NOMO-1 treated with dmso at 0.1 percent for 144 hours (cell line): ENCODE measurements around the gene YIPF3.
"Not testable (repeated sequence)": the region's sequence is repeated elsewhere in the genome, so short reads cannot be mapped to it uniquely, and the experiment has no call there.

Experiments used
- DNase-seq: peaks from one replicate; lab custom pipeline; 2025; ENCODE audit not compliant: unreplicated experiment; lab: John Stamatoyannopoulos, UW

Gene YIPF3

DNA sequence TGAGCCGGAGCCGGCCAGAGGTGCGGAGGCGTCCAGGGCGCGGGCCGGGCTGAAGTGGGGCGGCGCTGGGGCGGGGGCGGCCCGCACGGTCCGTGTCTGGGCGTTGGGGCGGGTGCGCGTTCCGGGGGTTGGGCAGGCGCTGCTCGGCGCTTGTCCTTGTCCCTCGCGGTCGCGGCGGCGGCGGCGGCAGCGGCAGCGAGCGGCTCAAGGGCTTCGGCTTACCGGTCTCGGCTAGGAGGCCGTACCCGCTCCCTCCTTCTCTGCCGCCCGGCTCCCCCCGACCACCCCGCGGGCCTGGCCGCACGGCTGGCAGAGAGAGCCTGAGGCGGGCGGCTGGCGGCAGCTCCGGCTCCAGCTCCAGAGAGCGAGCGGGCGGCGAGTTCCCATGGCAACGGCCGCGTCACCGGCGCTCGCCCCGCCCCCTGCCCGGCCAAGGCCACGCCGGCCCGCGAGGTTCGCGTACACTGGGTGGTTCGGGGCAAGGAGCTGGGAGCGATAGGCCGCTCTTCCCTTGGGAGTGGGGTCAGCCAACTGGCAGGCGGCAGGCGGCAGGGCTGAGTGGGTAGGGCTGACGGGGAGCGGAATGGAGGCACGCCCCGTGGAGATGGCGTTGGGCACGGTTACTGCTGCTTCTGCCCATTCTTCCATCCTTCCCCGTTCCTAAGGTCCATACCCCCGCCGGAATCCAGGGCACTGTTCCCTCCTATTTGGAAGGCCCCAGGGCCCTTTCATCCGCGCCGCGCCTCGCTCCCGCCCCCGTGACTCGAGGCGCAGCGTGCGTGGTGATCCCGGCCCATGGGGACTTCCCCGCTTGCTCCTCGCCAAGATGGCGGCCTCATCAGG, 6.5 kb downstream of the YIPF3 start, which contains the start of gene LRRC73:
TSS of gene LRRC73 (minus strand) at position 363 of the 843 bp plus-strand sequence. CDS start 561 bp downstream, outside the sequence.
- DNase-seq: peak; percentile 10

DNA sequence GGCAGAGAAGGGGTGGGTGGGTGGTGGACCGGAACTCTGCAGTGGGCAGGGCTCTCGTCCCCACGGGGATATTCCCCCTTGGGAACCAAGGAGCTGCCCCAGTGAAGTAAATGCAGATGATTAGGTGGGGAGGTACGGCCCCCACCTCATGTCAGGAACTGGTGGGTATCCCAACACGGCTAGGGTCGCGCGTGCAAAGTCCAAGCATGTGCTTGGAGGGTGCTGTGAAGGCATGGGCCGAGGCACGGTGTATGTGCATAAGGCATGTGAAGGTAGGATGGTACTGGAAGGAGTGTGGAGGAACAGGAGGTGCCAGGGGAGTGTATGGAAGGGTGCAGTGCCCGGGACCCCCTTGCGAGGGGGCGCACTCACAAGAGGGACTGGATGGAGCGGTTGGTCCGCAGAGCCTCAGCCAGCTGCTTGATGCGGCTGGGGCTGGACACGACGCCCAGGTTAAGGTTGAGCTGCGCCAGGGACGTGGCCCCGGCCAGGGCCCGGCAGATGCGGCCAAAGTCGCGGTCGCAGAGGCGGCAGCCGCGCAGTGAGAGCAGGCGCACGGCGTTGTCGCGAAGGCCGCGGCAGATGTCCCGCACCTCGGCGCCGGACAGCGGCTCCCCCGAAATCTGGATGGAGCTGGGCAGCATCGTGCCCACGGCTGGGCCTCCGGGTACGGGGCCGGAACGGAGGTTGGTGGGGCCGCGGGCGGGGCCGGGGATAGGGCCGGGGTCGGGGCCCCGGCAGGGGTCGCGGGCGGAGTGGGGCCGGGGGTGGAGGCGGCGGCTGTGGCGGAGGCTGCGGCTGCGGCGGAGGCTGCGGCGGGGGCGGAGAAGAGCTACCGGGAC, 7.4 kb downstream of the YIPF3 start:
- DNase-seq: no peak

DNA sequence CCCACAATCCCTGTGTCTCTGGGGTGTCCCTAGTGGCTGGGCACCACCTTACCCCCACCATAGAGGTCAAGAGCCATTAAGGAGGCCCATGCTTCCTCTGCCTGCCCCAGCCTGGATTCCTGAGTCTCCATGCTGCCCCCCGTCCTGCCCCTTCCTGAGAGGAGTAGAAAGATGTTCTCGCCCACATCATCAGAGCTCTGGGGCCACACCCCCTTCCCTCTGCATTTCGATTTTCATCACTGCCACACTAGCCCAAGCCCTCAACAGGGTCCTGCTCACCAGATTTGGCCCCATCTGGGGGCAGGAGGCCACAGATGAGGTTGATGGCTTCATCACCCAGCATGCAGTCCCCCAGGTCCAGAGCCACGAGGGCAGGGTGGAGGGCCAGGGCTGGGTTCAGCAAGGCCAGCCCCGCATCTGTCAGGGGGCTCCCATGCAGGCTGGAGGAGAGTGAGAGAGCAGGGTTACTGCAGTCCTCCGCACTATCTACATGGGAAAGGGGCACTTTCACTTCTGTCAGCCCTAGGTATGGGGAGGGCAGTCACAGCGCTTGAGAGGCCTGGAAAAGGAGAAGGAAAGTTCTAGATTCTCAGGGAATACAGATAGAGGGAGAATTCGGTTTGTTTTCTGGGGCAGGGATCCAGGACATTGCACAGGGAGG, 8.1 kb downstream of the YIPF3 start:
- no peak for DNase-seq

DNA sequence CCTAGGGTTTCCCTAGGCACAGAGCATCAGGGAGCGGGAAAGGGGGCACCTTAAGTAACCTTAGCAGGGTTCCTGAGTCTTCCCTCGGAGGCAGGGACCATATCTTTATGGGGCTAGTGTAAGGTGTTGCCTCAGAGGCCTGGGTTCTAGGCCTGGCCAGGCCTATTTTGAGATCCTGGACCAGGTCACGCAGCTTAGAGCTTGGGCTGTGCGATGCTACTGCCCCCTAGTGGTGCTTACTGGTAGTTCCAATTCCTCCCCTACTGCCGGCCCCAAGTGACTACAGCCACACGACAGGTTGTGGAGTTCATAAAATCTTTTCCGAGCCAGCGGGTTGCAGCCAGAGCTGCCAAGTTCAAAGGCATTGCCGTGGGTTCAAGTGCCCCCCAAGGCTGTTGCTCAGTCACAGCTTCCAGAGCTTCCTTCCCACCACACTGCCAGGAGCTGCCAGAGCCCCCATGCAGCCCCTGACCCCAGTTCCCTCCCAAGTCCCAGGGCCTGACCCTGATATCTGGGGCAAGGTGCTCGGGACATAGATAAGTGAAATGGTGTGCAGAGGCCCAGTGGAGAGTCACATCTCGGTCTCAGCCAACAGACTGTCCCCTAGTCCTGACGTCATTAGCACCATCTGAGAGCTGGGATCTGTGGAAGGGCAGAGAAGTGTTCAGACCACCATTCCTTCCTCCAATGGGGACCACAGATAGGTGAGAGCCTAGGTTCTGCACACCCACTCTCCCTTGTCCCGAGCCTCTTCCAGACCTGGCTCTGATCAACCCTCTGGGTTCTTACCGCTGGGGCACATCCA, 9.9 kb downstream of the YIPF3 start:
- peak; percentile 58 for DNase-seq

DNA sequence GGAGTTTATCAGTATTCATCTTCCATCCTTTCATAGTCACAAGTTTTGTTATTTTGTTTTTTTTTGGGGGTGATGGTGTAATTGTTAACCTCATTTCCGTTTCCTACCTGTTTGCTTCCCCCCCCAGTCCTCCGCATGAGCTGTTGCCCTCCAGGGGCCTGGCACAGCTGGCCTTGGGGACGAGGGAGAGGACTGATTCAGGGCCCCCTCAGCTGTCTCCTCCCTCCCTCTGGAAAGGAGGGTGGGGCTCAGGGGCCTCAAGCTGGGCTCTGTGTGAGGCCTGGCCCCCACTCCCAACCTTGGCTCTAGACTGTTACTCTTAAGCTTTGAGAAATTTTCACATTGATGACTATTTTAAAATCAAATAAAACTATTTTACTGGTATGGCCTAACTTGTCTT, 10.6 kb downstream of the YIPF3 start:
- no peak for DNase-seq

DNA sequence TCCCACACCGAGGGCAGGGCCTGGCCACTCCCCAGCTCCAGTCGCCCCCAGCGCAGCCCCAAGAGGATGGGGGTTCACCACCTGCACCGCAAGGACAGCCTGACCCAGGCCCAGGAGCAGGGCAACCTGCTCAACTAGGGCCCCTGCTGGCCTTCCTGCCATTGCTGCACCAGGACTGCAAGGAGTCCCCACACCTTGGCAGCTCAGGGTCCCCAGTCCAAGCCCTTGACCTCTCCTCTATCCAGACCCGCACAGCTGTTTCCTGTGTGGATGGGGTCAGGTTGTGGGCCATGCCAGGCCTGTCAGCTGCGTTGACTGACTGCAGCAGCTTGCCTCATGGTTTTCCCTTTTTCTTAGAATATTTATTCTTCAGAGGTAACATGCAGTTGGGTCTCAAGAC, 11.0 kb downstream of the YIPF3 start:
- no peak for DNase-seq

DNA sequence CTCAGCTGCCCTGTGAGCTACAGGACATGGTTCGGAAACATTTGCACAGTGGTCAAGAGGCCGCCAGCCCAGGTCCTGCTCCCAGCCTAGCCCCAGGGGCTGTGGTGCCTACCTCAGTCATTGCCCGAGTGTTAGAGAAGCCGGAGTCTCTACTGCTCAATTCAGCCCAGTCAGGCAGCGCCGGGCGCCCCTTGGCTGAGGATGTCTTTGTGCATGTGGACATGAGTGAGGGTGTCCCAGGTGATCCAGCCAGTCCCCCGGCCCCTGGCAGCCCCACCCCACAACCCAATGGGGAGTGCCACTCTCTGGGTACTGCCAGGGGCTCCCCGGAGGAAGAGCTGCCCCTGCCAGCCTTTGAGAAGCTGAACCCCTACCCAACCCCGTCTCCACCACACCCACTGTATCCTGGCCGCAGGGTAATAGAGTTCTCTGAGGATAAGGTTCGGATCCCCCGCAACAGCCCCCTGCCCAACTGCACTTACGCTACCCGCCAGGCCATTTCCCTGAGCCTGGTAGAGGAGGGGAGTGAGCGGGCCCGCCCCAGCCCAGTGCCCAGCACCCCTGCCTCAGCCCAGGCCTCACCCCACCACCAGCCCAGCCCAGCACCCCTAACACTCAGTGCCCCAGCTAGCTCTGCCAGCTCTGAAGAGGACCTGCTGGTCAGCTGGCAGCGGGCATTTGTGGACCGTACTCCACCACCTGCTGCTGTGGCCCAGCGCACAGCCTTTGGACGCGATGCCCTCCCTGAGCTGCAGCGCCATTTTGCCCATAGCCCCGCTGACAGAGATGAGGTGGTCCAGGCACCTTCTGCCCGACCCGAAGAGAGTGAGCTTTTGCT, 11.8 kb downstream of the YIPF3 start:
- no peak for DNase-seq

DNA sequence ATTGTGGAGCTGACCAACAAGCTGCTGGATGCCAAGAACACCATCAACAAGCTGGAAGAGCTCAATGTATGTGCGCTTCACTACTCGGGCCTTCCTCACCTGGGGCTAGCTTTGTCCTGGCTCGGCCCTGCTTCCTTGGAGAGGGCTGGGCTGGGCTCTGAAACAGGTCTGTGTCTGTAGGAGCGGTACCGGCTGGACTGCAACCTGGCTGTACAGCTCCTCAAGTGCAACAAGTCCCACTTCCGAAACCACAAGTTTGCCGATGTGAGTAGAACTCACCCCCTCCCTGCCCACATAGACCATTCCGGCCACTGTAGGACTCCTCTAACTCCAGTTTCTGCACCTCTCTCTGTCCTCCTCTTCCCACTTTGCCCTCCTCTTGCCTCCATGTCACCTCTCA, 13.3 kb downstream of the YIPF3 start:
- no peak for DNase-seq

DNA sequence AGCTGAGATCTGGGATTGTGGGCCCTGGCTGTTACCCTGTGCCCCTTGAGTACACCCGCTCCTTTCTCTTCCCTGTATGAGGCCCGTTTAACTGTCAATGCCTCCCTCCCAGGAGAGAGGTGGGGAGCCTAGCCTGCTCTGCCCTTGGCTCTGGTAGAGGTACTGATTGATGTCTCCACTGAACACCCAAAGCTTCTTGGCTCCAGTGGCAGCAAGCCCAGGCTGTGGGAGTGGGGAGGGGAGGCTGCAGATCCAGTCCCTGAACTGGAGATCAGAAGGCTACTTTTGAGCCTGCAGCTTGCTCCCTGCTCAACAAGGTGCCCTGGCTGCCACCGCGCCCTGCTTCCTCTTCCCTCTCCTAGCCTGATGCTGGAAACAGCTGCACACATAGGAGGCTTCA, 14.1 kb downstream of the YIPF3 start:
- no peak for DNase-seq

DNA sequence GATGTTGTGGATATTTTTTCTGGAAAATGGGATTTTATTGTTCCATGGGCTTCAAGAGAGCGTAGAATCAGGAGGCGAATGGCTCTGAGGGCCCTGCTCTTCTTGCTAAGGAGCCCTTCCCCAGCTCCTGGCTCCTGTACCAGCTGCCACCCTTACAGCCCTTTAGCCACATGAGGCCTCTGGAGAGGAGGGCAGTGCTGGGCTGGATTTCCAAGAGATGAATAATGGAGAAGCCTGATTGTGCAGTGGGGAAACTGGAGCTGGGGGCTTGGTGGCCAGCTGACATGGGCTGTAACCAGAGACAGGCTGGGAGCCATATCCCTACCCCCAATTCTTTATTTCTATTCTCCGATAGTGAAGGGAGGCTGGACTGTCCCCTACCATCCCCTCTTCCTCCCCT, 15.8 kb downstream of the YIPF3 start:
- no peak for DNase-seq

DNA sequence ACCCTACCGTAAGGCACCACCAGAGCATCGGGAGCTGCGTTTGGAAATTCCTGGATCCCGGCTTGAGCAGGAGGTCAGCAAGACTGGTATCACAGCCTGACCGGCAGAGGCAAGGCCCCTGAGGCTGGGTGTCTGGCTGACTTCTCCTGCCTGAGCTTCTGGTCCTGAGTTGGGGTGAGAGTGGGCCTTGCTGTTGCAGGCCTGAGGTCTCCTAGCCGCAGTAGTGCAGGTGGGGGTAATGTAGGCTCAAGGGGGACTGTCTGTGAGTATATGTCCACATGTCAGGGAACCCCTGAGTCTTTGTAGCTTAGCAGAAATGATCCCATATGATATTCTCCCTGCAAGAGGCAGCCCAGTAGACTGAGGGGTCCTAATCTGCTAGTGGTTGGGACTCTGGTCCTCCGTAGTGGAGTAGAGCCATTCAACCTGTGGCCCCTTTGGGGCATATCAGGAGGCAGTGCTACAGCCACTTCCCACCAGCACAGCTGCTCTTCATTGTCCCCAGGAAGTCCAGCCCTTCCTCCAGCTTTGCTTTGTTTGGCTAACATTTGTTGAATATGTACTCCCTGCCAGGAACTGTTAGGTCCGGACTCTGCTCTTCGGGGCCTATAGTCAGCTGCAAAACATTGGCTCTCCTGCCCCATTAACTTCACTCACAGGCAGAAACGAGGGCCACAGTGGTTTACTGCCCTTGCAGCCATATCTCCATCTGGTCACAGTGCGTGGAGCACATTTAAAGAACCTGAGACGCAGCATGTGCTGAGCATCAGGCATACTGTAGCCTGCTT, 17.5 kb downstream of the YIPF3 start:
- DNase-seq: no peak

DNA sequence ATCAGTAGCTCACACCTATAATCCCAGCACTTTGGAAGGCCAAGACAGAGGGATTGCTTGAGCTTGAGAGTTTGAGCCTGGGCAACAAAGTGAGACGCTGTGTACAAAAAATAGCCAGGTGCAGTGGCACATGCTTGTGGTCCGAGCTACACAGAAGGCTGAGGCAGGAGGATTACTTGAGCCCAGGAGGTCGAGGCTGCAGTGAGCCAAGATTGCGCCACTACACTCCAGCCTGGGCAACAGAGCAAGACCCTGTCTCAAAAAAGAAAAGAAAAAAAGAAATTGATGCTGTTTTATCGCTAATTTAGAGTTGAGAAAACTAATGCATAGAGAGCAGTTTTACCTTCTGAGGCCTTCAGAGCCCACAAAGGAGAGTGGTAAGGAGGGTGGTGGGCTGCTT, 18.4 kb downstream of the YIPF3 start:
- not testable (repeated sequence) for DNase-seq

DNA sequence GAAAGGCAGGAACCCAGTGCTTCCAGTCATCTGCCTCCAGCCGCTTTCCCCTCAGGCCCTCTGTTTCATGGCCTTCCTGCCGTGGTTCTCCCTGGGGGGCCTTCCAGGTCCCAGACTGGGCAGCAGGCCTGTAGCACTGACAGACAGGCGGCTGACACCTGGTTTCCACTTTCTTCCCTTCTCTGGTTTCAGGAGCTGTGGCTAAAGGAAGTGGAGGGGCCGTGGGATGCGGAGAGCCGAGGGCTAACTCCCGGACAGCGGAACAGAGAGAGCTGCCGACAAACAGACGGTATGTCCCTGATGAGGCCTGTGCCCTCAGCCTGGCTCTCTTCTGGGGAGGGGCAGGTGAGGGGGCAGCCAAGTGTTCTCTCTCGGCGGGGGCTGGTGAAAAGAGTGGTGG, 19.0 kb downstream of the YIPF3 start:
- DNase-seq: no peak

DNA sequence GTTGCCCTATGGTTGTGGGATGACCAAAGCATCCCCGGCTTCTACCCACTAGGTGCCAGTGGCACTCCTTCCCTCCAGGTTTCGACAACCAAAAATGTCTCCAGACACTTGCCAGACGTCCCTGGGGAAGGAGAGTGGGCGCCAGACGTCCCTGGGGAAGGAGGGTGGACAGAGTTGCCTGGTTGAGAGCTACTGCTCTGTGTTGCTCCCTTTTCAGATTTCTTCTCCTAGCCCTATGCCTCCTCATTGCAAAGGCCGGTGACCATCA, 19.7 kb downstream of the YIPF3 start:
- DNase-seq: no peak

DNA sequence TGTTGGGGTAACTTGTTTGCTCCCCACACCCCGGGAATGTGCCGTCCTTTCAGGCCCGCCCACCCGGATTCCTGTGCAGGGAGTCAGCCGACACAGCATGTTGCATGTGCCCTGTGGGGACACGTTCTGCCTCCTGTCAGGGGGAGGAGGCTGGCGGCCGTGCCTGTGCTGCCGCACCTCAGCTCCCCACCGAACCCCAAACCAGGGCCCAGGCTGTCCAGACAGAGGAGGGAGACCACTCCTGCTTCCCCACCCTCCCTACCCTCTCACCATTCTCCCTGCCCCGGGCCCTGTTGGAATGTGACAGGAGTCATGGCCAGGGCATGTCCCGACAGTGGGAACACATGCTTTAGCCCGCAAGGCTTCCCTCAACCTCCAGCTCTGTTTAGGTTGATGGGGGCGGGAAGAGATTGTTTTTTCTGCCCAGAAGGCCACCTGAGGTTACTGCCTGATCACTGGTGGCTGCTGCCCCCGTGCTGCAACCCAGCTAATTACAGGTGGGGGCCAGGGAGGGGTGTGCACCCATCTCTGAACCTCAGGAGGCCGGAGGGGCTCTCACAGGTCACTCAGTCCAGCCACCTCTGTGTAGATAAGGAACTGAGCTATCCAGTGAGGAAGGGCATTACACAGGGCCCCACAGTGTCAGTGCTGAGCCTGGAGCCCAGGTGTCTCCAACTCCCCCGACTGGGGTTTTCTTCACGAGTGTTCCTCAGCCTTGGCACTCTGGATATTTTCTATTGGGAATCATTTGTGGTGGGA, 20.2 kb downstream of the YIPF3 start:
- no peak for DNase-seq

DNA sequence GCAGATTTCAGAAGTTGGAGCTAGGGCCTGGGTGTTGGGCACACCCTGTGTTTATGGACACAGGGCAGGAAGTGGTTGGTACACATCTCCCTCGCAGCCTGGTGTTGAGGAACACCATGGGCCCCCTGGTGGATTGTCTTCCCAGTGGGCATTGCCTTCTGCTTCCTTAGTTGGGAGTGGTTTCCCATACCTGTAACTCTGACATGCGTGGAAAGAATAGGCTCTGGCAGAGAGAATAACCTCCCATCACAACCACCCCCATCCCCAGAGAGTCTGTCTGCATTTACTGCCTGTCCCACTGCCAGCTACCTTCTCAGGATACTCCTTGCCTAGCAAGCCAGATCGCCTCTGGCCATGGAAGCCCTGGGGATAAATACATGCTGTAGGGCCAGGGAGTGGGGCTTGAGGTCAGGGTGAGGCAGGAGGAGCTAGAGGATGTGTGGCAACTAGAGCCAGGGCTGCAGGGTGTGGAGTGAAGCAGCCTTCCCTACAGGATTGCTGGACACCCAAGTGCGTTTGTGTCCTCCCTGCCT, 21.3 kb downstream of the YIPF3 start:
- no peak for DNase-seq

DNA sequence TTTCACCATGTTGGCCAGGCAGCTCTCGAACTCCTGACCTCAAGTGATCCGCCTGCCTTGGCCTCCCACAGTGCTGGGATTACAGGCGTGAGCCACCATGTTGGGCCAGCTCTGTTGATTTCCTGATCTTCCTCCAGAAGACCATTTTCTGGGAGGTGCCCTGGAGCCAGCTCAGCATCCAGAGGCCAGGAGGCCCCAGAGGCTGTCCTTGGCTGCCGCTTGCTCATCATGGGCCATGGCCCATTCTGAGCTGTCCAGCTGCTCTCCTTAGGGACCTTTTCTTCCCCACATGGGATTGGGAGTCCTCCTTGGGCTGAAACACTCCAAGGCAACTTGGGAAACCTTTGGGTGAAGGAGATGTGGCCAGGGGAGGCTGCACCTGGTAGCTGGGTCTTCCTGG, 22.0 kb downstream of the YIPF3 start:
- DNase-seq: no peak

DNA sequence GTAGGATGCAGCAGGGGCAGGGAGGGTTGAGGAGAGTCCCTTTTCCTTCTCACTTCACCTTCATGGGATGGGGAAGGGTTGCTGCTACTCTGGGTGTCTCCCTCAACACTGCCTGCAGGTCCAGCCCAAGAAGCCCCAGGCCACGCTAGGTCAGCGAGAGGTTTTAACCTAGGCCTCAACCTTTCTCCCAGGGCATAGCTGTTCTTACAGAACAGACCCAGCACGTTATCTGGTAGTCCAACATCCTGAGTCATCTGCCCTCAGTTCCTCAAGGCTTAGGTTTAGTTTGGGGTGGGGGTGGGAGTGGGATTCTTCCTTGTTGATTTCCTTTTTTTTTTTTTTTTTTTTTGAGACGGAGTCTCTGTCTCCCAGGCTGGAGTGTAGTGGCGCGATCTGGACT, 22.4 kb downstream of the YIPF3 start:
- no peak for DNase-seq
